ENCODE results near the gene C17orf100. TPM values are rescaled to one million over a fixed set of nuclear protein-coding genes. Genes with fewer than 3 reads are reported as not detected.
"Not testable (repeated sequence)": the region's sequence is repeated elsewhere in the genome, so short reads cannot be mapped to it uniquely, and the experiment has no call there.

The C17orf100 gene
- total and polyA plus RNA-seq, 2 donors = 1.2 to 3.0 TPM

- 88% methylated on average over 4 of the region's 4 CpGs for WGBS
These were observed 30.8 kb downstream of the C17orf100 start for GRCh38 chr17:6682339-6682738.

GRCh38 chr17:6683081-6683684 is 31.6 kb downstream of the C17orf100 start:
- H3K27ac ChIP-seq (ENCODE audit: low read depth) = no peak overlapping the region
- DNase-seq (ENCODE audit: extremely low spot score) = no peak
- no peak overlapping the region for H3K4me3 ChIP-seq (ENCODE audit: low read depth, low read length)
- no peaks in the 10 kb centered on the region for H3K4me1 ChIP-seq (ENCODE audit: insufficient read depth)
- no peaks in the 10 kb centered on the region for H3K36me3 ChIP-seq (ENCODE audit: insufficient read depth)
- WGBS = 93% methylated on average over 3 of the region's 3 CpGs

More at GRCh38 chr17:6682339-6682738, 30.8 kb downstream of the C17orf100 start:
- DNase-seq (ENCODE audit: extremely low spot score) = no peak
- Histone ChIP-seq H3K4me3 (ENCODE audit: low read depth, low read length) (no peak overlapping the region), H3K27ac (ENCODE audit: low read depth) (no peak overlapping the region), H3K4me1 (ENCODE audit: insufficient read depth) (no peaks in the 10 kb centered on the region), H3K36me3 (ENCODE audit: insufficient read depth) (no peaks in the 10 kb centered on the region)

- Histone ChIP-seq H3K36me3 (ENCODE audit: insufficient read depth) (no peaks in the 10 kb centered on the region), H3K27ac (ENCODE audit: low read depth) (no peak overlapping the region), H3K4me3 (ENCODE audit: low read depth, low read length) (no peak overlapping the region), H3K4me1 (ENCODE audit: insufficient read depth) (no peaks in the 10 kb centered on the region)
- 87% methylated on average over 3 of the region's 3 CpGs for WGBS
- no peak for DNase-seq (ENCODE audit: extremely low spot score)
These were observed 32.3 kb downstream of the C17orf100 start for GRCh38 chr17:6683730-6684459.

- WGBS = 68% methylated on average over 7 of the region's 7 CpGs
- H3K4me1 ChIP-seq (ENCODE audit: insufficient read depth) = no peaks in the 10 kb centered on the region
- no peak for DNase-seq (ENCODE audit: extremely low spot score)
- H3K4me3 ChIP-seq (ENCODE audit: low read depth, low read length) = no peak overlapping the region
- no peak overlapping the region for H3K27ac ChIP-seq (ENCODE audit: low read depth)
- H3K36me3 ChIP-seq (ENCODE audit: insufficient read depth) = no peaks in the 10 kb centered on the region
These were observed 32.9 kb downstream of the C17orf100 start for GRCh38 chr17:6684460-6684783.

- Histone ChIP-seq H3K4me1 (ENCODE audit: insufficient read depth) (no peaks in the 10 kb centered on the region), H3K27ac (ENCODE audit: low read depth) (no peak overlapping the region), H3K4me3 (ENCODE audit: low read depth, low read length) (no peak overlapping the region), H3K36me3 (ENCODE audit: insufficient read depth) (no peaks in the 10 kb centered on the region)
- DNase-seq (ENCODE audit: extremely low spot score) = no peak
- 82% methylated on average over 14 of the region's 14 CpGs for WGBS
These were observed 33.6 kb downstream of the C17orf100 start for GRCh38 chr17:6684881-6685767.

- Histone ChIP-seq H3K4me3 (ENCODE audit: low read depth, low read length) (no peak overlapping the region), H3K36me3 (ENCODE audit: insufficient read depth) (no peaks in the 10 kb centered on the region), H3K4me1 (ENCODE audit: insufficient read depth) (no peaks in the 10 kb centered on the region), H3K27ac (ENCODE audit: low read depth) (no peak overlapping the region)
- 87% methylated on average over 4 of the region's 4 CpGs for WGBS
- DNase-seq (ENCODE audit: extremely low spot score) = no peak
These were observed 34.5 kb downstream of the C17orf100 start for GRCh38 chr17:6686026-6686425.

- DNase-seq (ENCODE audit: extremely low spot score) = no peak
- Histone ChIP-seq H3K4me1 (ENCODE audit: insufficient read depth) (no peaks in the 10 kb centered on the region), H3K36me3 (ENCODE audit: insufficient read depth) (no peaks in the 10 kb centered on the region), H3K4me3 (ENCODE audit: low read depth, low read length) (no peak overlapping the region), H3K27ac (ENCODE audit: low read depth) (no peak overlapping the region)
- WGBS = 77% methylated on average over 9 of the region's 9 CpGs
These were observed 37.4 kb downstream of the C17orf100 start for GRCh38 chr17:6688944-6689343.

GRCh38 chr17:6690641-6691040 is 39.1 kb downstream of the C17orf100 start:
- Histone ChIP-seq H3K27ac (ENCODE audit: low read depth) (no peak overlapping the region), H3K4me3 (ENCODE audit: low read depth, low read length) (no peak overlapping the region), H3K36me3 (ENCODE audit: insufficient read depth) (no peaks in the 10 kb centered on the region), H3K4me1 (ENCODE audit: insufficient read depth) (no peaks in the 10 kb centered on the region)
- no peak for DNase-seq (ENCODE audit: extremely low spot score)
- 80% methylated on average over 11 of the region's 11 CpGs for WGBS

GRCh38 chr17:6691546-6691945 is 40.0 kb downstream of the C17orf100 start:
- H3K27ac ChIP-seq (ENCODE audit: low read depth) = no peak overlapping the region
- H3K4me3 ChIP-seq (ENCODE audit: low read depth, low read length) = no peak overlapping the region
- WGBS = 81% methylated on average over 3 of the region's 3 CpGs
- no peak for DNase-seq (ENCODE audit: extremely low spot score)
- H3K4me1 ChIP-seq (ENCODE audit: insufficient read depth) = no peaks in the 10 kb centered on the region
- no peaks in the 10 kb centered on the region for H3K36me3 ChIP-seq (ENCODE audit: insufficient read depth)

GRCh38 chr17:6691958-6692357 is 40.4 kb downstream of the C17orf100 start:
- not testable (repeated sequence) for H3K4me3 ChIP-seq (ENCODE audit: low read depth, low read length); H3K27ac ChIP-seq (ENCODE audit: low read depth); H3K36me3 ChIP-seq (ENCODE audit: insufficient read depth); H3K4me1 ChIP-seq (ENCODE audit: insufficient read depth); DNase-seq (ENCODE audit: extremely low spot score)
- 63% methylated on average over 6 of the region's 6 CpGs for WGBS

GRCh38 chr17:6695051-6695450 is 43.5 kb downstream of the C17orf100 start:
- no peaks in the 10 kb centered on the region for H3K36me3 ChIP-seq (ENCODE audit: insufficient read depth)
- H3K27ac ChIP-seq (ENCODE audit: low read depth) = no peak overlapping the region
- DNase-seq (ENCODE audit: extremely low spot score) = no peak
- no peak overlapping the region for H3K4me3 ChIP-seq (ENCODE audit: low read depth, low read length)
- WGBS = 81% methylated on average over 2 of the region's 2 CpGs
- H3K4me1 ChIP-seq (ENCODE audit: insufficient read depth) = no peaks in the 10 kb centered on the region

GRCh38 chr17:6695565-6695964 is 44.0 kb downstream of the C17orf100 start:
- 81% methylated on average over 13 of the region's 13 CpGs for WGBS
- DNase-seq (ENCODE audit: extremely low spot score) = no peak
- Histone ChIP-seq H3K36me3 (ENCODE audit: insufficient read depth) (no peaks in the 10 kb centered on the region), H3K27ac (ENCODE audit: low read depth) (no peak overlapping the region), H3K4me3 (ENCODE audit: low read depth, low read length) (no peak overlapping the region), H3K4me1 (ENCODE audit: insufficient read depth) (no peaks in the 10 kb centered on the region)

GRCh38 chr17:6696906-6697305 is 45.3 kb downstream of the C17orf100 start:
- Histone ChIP-seq H3K36me3 (ENCODE audit: insufficient read depth) (no peaks in the 10 kb centered on the region), H3K4me3 (ENCODE audit: low read depth, low read length) (no peak overlapping the region), H3K4me1 (ENCODE audit: insufficient read depth) (no peaks in the 10 kb centered on the region), H3K27ac (ENCODE audit: low read depth) (no peak overlapping the region)
- 84% methylated on average over 5 of the region's 5 CpGs for WGBS
- no peak for DNase-seq (ENCODE audit: extremely low spot score)

- Histone ChIP-seq H3K36me3 (ENCODE audit: insufficient read depth) (no peaks in the 10 kb centered on the region), H3K4me1 (ENCODE audit: insufficient read depth) (no peaks in the 10 kb centered on the region), H3K4me3 (ENCODE audit: low read depth, low read length) (no peak overlapping the region), H3K27ac (ENCODE audit: low read depth) (no peak overlapping the region)
- DNase-seq (ENCODE audit: extremely low spot score) = no peak
- WGBS = 76% methylated on average over 11 of the region's 11 CpGs
These were observed 46.4 kb downstream of the C17orf100 start for GRCh38 chr17:6698004-6698403.

Data from urinary bladder (tissue), 4 donors.